GM23338 (cell line): Measurements from ENCODE around the gene CLEC3B. TPM values are rescaled to one million over a fixed set of nuclear protein-coding genes. Genes with fewer than 3 reads are reported as not detected.

Experiments
- ATAC-seq: fragments of 200-7000 bp; cut with Tn5 transposase; 3 replicates; pipeline ENCODE4 v1.9.1; 2020
- DNase-seq: peaks from one replicate; pipeline ENCODE4 v3.0.0-alpha.2; 2015; ENCODE audit warnings: low spot score
- H2AFZ ChIP-seq: fragments of 200-600 bp; sonication (generic); 2 replicates; pipeline ENCODE4 v1.8.0; 2016; ENCODE audit warnings: antibody characterized with exemption, mild to moderate bottlenecking, moderate library complexity
- H3F3A ChIP-seq: fragments of 200-600 bp; sonication (generic); replicated peaks from 2 replicates; pipeline ENCODE4 v1.8.0; 2017; ENCODE audit warnings: antibody characterized with exemption, mixed run types, low read depth
- H3K27ac ChIP-seq: fragments of 200-600 bp; sonication (generic); 2 replicates; pipeline ENCODE4 v1.6.1; 2016; ENCODE audit warnings: low read depth
- H3K27me3 ChIP-seq: fragments of 200-600 bp; sonication (generic); 2 replicates; pipeline ENCODE4 v1.8.0; 2016; ENCODE audit warnings: mild to moderate bottlenecking, mixed run types, moderate library complexity; ENCODE audit not compliant: insufficient read depth
- H3K36me3 ChIP-seq: fragments of 200-600 bp; sonication (generic); 2 replicates; pipeline ENCODE4 v1.8.0; 2016; ENCODE audit warnings: mild to moderate bottlenecking; ENCODE audit not compliant: insufficient read depth
- H3K4me1 ChIP-seq: fragments of 200-600 bp; sonication (generic); 2 replicates; pipeline ENCODE4 v1.8.0; 2016; ENCODE audit warnings: mild to moderate bottlenecking, moderate library complexity; ENCODE audit not compliant: insufficient read depth
- H3K4me2 ChIP-seq: fragments of 200-600 bp; sonication (generic); 2 replicates; pipeline ENCODE4 v1.7.1; 2017; ENCODE audit warnings: mixed run types
- H3K4me3 ChIP-seq: fragments of 200-600 bp; sonication (generic); 2 replicates; pipeline ENCODE4 v1.6.1; 2016; ENCODE audit warnings: mixed run types
- H3K79me2 ChIP-seq: fragments of 200-600 bp; sonication (generic); replicated peaks from 2 replicates; pipeline ENCODE4 v1.8.0; 2017; ENCODE audit warnings: mild to moderate bottlenecking; ENCODE audit not compliant: insufficient read depth
- H3K9me2 ChIP-seq: fragments of 200-600 bp; sonication (generic); 2 replicates; pipeline ENCODE4 v1.8.0; 2017; ENCODE audit not compliant: insufficient read depth
- H4K20me1 ChIP-seq: fragments of 200-600 bp; sonication (generic); replicated peaks from 2 replicates; pipeline ENCODE4 v1.8.0; 2017; ENCODE audit warnings: mild to moderate bottlenecking; ENCODE audit not compliant: insufficient read depth
- H3K27ac Mint-ChIP-seq: 2 replicates; pipeline ENCODE4 v1.8.0; 2020; ENCODE audit warnings: inconsistent platforms, mild to moderate bottlenecking, moderate library complexity, mixed read lengths
- H3K27me3 Mint-ChIP-seq: 3 replicates; pipeline ENCODE4 v1.8.0; 2022; ENCODE audit warnings: low read depth, mild to moderate bottlenecking, moderate library complexity, mixed read lengths, inconsistent platforms; ENCODE audit not compliant: insufficient read depth, poor library complexity
- H3K36me3 Mint-ChIP-seq: 3 replicates; pipeline ENCODE4 v1.8.0; 2021; ENCODE audit warnings: low read depth, mild to moderate bottlenecking, inconsistent platforms, moderate library complexity, mixed read lengths
- H3K4me1 Mint-ChIP-seq: 3 replicates; pipeline ENCODE4 v1.8.0; 2020; ENCODE audit warnings: mild to moderate bottlenecking, inconsistent platforms, mixed read lengths
- H3K4me3 Mint-ChIP-seq: 3 replicates; pipeline ENCODE4 v1.8.0; 2021; ENCODE audit warnings: moderate library complexity, mild to moderate bottlenecking, inconsistent platforms, mixed read lengths
- H3K9me3 Mint-ChIP-seq: 3 replicates; pipeline ENCODE4 v1.8.0; 2020; ENCODE audit warnings: moderate library complexity, mild to moderate bottlenecking, inconsistent platforms, mixed read lengths
- CREB1 ChIP-seq: fragments of 250-450 bp; sonication (Bioruptor Pico); IDR thresholded peaks from 2 replicates; pipeline ENCODE4 v1.5.0; 2020; ENCODE audit warnings: low read depth, mild to moderate bottlenecking, moderate library complexity
- EZH2 ChIP-seq: fragments of 200-600 bp; sonication (generic); IDR thresholded peaks from one replicate; pipeline ENCODE4 v1.8.0; 2017; ENCODE audit warnings: antibody characterized with exemption, mild to moderate bottlenecking, low read depth; ENCODE audit not compliant: unreplicated experiment
- EZH2phosphoT487 ChIP-seq: fragments of 200-600 bp; sonication (generic); IDR thresholded peaks from one replicate; pipeline ENCODE4 v1.8.1; 2018; ENCODE audit warnings: antibody characterized with exemption; ENCODE audit not compliant: unreplicated experiment
- JUNB ChIP-seq: IDR thresholded peaks from one replicate; pipeline ENCODE4 v1.6.1; 2016; ENCODE audit warnings: antibody characterized with exemption; ENCODE audit not compliant: unreplicated experiment
- NANOG ChIP-seq: IDR thresholded peaks from 2 replicates; pipeline ENCODE4 v1.6.1; 2016; ENCODE audit warnings: antibody characterized with exemption, borderline replicate concordance
- POLR2AphosphoS5 ChIP-seq: IDR thresholded peaks from 2 replicates; pipeline ENCODE4 v1.6.1; 2016; ENCODE audit warnings: antibody characterized with exemption, low read depth
- STAT1 ChIP-seq: IDR thresholded peaks from one replicate; pipeline ENCODE4 v1.6.1; 2016; ENCODE audit warnings: antibody characterized with exemption; ENCODE audit not compliant: unreplicated experiment
- ZNF114 ChIP-seq: fragments of 250-450 bp; sonication (Bioruptor Pico); IDR thresholded peaks from 2 replicates; pipeline ENCODE4 v1.5.0; 2020; ENCODE audit warnings: mild to moderate bottlenecking, moderate library complexity
- polyA plus RNA-seq: library from polyadenylated mRNA; unstranded; fragments of >200 nt; fragmentation: Nextera tagmentation; extraction: Ambion mirVana; gene quantifications from 2 replicates; pipeline ENCODE4 v1.2.1, GENCODE V29; 2016
- total RNA-seq: library from RNA; depleted of rRNA; stranded (reverse); fragments of >200 nt; shearing (Covaris generic); gene quantifications from 2 replicates; pipeline ENCODE4 v1.2.3, GENCODE V29; 2014
- TF ChIP-seq, protein P1 (sequence below), 2 experiments: fragments of 200-600 bp in 1 of 2; sonication (generic) in 1 of 2; conservative IDR thresholded peaks; 2 replicates each; pipeline versions ENCODE4 v1.5.1 to v1.6.1; 2016 to 2017; ENCODE audit warnings: antibody characterized with exemption in 2 of 2, low read depth in 2 of 2, mild to moderate bottlenecking in 2 of 2, moderate library complexity in 1 of 2
- TF ChIP-seq, protein P2 (sequence below): IDR thresholded peaks from 2 replicates; pipeline ENCODE4 v1.6.1; 2016; ENCODE audit warnings: antibody characterized with exemption
- TF ChIP-seq, protein P3 (sequence below): fragments of 250-450 bp; sonication (Bioruptor Pico); IDR thresholded peaks from 2 replicates; pipeline ENCODE4 v1.5.0; 2020; ENCODE audit warnings: mild to moderate bottlenecking, moderate library complexity

CLEC3B gene
- total and polyA plus RNA-seq, 2 experiments from 2014 or later, result not detected

DNA sequence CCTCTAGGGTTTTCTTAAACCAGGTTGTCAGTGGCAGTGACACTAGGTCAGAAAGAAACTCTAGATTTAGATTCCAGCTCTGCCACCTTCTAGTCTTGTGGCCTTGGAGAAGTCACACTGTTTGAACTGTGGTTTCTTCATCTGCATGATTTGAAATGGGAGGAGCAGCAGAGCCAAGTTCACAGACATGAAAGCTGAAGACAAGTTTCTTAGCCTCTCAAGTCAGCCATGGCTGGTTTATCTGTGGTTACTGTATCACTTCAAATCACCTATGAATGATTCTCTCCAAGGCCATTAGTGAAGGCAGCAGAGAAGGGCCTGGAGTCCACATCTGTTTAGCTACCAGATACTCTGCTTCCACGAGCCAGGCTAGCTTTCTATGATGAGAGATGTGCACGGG lies 15.6 kb downstream of the CLEC3B start (continued):
- TF ChIP-seq, protein P1, sequence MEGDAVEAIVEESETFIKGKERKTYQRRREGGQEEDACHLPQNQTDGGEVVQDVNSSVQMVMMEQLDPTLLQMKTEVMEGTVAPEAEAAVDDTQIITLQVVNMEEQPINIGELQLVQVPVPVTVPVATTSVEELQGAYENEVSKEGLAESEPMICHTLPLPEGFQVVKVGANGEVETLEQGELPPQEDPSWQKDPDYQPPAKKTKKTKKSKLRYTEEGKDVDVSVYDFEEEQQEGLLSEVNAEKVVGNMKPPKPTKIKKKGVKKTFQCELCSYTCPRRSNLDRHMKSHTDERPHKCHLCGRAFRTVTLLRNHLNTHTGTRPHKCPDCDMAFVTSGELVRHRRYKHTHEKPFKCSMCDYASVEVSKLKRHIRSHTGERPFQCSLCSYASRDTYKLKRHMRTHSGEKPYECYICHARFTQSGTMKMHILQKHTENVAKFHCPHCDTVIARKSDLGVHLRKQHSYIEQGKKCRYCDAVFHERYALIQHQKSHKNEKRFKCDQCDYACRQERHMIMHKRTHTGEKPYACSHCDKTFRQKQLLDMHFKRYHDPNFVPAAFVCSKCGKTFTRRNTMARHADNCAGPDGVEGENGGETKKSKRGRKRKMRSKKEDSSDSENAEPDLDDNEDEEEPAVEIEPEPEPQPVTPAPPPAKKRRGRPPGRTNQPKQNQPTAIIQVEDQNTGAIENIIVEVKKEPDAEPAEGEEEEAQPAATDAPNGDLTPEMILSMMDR (conservative IDR thresholded peaks at IDR 0.05; ENCODE audit: low read depth in 2 of 2), result no peak

DNA sequence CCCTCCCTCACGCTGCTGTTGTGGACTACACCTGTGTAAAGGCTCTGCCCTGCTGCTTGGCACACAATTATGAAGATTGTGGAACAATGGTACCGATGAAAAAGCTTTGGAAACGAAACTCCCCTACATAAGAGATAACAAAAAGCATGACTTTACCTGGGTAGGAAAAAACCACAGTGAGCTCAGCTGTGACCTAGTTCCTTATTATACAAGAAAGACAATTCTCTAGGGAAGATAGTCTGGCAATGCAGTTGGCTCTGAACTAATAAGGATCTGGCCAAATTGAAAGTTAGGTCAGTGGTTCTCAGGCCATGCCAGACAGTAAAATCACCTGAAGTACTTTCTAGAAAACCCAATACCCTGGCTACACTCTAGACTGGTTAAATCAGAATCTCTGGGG lies 16.1 kb downstream of the CLEC3B start:
- H3K27me3 ChIP-seq, result peaks cover 1% of the 10 kb centered on the region
- H3K4me2 ChIP-seq, result no peak overlapping the region
- H3K9me2 ChIP-seq, result no peaks in the 10 kb centered on the region
- no peaks in the 10 kb centered on the region for H4K20me1 ChIP-seq
- no peaks in the 10 kb centered on the region for H3K9me3 Mint-ChIP-seq
- DNase-seq, result no peak
- H3K27ac Mint-ChIP-seq, result no peak overlapping the region
- no peak for ATAC-seq
- 0 out of 2 replicates have a peak, but pooled peaks cover under 1% of the 10 kb centered on the region for H3F3A ChIP-seq
- H3K4me3 ChIP-seq, result no peak overlapping the region
- H3K4me3 Mint-ChIP-seq, result no peak overlapping the region
- no peaks in the 10 kb centered on the region for H3K36me3 Mint-ChIP-seq
- no peaks in the 10 kb centered on the region for H3K79me2 ChIP-seq
- peaks cover 12% of the 10 kb centered on the region; the same call in 2 of the 3 replicates for H3K4me1 Mint-ChIP-seq
- no peaks in the 10 kb centered on the region for H3K36me3 ChIP-seq
- H2AFZ ChIP-seq, result no peak overlapping the region
- H3K27me3 Mint-ChIP-seq, result peaks cover 10% of the 10 kb centered on the region
- H3K27ac ChIP-seq, result no peak overlapping the region
- H3K4me1 ChIP-seq, result peaks cover 7% of the 10 kb centered on the region
- no peak for TF ChIP-seq STAT1
- no peak for TF ChIP-seq POLR2AphosphoS5
- TF ChIP-seq, protein P1 (conservative IDR thresholded peaks at IDR 0.05; ENCODE audit: low read depth in 2 of 2), result no peak
- TF ChIP-seq NANOG, result no peak
- no peak for TF ChIP-seq CREB1 (CRISPR knock-in tag)
- TF ChIP-seq, protein P2, sequence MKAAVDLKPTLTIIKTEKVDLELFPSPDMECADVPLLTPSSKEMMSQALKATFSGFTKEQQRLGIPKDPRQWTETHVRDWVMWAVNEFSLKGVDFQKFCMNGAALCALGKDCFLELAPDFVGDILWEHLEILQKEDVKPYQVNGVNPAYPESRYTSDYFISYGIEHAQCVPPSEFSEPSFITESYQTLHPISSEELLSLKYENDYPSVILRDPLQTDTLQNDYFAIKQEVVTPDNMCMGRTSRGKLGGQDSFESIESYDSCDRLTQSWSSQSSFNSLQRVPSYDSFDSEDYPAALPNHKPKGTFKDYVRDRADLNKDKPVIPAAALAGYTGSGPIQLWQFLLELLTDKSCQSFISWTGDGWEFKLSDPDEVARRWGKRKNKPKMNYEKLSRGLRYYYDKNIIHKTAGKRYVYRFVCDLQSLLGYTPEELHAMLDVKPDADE, result no peak
- TF ChIP-seq EZH2phosphoT487, result no peak
- TF ChIP-seq, protein P3, sequence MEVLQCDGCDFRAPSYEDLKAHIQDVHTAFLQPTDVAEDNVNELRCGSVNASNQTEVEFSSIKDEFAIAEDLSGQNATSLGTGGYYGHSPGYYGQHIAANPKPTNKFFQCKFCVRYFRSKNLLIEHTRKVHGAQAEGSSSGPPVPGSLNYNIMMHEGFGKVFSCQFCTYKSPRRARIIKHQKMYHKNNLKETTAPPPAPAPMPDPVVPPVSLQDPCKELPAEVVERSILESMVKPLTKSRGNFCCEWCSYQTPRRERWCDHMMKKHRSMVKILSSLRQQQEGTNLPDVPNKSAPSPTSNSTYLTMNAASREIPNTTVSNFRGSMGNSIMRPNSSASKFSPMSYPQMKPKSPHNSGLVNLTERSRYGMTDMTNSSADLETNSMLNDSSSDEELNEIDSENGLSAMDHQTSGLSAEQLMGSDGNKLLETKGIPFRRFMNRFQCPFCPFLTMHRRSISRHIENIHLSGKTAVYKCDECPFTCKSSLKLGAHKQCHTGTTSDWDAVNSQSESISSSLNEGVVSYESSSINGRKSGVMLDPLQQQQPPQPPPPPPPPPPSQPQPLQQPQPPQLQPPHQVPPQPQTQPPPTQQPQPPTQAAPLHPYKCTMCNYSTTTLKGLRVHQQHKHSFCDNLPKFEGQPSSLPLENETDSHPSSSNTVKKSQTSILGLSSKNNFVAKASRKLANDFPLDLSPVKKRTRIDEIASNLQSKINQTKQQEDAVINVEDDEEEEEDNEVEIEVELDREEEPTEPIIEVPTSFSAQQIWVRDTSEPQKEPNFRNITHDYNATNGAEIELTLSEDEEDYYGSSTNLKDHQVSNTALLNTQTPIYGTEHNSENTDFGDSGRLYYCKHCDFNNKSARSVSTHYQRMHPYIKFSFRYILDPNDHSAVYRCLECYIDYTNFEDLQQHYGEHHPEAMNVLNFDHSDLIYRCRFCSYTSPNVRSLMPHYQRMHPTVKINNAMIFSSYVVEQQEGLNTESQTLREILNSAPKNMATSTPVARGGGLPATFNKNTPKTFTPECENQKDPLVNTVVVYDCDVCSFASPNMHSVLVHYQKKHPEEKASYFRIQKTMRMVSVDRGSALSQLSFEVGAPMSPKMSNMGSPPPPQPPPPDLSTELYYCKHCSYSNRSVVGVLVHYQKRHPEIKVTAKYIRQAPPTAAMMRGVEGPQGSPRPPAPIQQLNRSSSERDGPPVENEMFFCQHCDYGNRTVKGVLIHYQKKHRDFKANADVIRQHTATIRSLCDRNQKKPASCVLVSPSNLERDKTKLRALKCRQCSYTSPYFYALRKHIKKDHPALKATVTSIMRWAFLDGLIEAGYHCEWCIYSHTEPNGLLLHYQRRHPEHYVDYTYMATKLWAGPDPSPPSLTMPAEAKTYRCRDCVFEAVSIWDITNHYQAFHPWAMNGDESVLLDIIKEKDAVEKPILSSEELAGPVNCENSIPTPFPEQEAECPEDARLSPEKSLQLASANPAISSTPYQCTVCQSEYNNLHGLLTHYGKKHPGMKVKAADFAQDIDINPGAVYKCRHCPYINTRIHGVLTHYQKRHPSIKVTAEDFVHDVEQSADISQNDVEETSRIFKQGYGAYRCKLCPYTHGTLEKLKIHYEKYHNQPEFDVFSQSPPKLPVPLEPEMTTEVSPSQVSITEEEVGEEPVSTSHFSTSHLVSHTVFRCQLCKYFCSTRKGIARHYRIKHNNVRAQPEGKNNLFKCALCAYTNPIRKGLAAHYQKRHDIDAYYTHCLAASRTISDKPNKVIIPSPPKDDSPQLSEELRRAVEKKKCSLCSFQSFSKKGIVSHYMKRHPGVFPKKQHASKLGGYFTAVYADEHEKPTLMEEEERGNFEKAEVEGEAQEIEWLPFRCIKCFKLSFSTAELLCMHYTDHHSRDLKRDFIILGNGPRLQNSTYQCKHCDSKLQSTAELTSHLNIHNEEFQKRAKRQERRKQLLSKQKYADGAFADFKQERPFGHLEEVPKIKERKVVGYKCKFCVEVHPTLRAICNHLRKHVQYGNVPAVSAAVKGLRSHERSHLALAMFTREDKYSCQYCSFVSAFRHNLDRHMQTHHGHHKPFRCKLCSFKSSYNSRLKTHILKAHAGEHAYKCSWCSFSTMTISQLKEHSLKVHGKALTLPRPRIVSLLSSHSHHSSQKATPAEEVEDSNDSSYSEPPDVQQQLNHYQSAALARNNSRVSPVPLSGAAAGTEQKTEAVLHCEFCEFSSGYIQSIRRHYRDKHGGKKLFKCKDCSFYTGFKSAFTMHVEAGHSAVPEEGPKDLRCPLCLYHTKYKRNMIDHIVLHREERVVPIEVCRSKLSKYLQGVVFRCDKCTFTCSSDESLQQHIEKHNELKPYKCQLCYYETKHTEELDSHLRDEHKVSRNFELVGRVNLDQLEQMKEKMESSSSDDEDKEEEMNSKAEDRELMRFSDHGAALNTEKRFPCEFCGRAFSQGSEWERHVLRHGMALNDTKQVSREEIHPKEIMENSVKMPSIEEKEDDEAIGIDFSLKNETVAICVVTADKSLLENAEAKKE, result no peak
- TF ChIP-seq EZH2, result no peak
- TF ChIP-seq JUNB, result no peak
- no peak for TF ChIP-seq ZNF114 (CRISPR knock-in tag)
